Activated B cell treated with CpG ODN at 0.5 μM for 24 hours (primary cell): Measurements from ENCODE around the gene NCAM1. TPM values are rescaled to one million over a fixed set of nuclear protein-coding genes. Genes with fewer than 3 reads are reported as not detected.

Experiments used
- ATAC-seq: fragments of 200-7000 bp; cut with Tn5 transposase; one replicate; pipeline ENCODE4 v1.10.0; 2021; ENCODE audit warnings: low read depth, mild to moderate bottlenecking, moderate library complexity
- CTCF ChIA-PET: fragments of 350-600 bp; sonication (Branson Sonifier 250); formaldehyde crosslinking; loops from one replicate; lab custom pipeline; 2021; ENCODE audit warnings: antibody characterized with exemption; lab: Charles Lee
- POLR2A ChIA-PET: fragments of 350-600 bp; sonication (Branson Sonifier 250); formaldehyde crosslinking; loops from one replicate; lab custom pipeline; 2021; ENCODE audit warnings: antibody characterized with exemption; lab: Charles Lee
- DNase-seq: peaks from one replicate; pipeline ENCODE4 v3.0.0; 2022
- H3K27ac Mint-ChIP-seq: one replicate; pipeline ENCODE4 v1.8.0; 2020; ENCODE audit warnings: mixed read lengths
- H3K27me3 Mint-ChIP-seq: one replicate; pipeline ENCODE4 v1.8.0; 2021; ENCODE audit warnings: mixed read lengths
- H3K36me3 Mint-ChIP-seq: one replicate; pipeline ENCODE4 v1.8.0; 2021; ENCODE audit warnings: low read depth, mixed read lengths
- H3K4me1 Mint-ChIP-seq: one replicate; pipeline ENCODE4 v1.8.0; 2021; ENCODE audit warnings: mixed read lengths
- H3K4me3 Mint-ChIP-seq: one replicate; pipeline ENCODE4 v1.8.0; 2020; ENCODE audit warnings: mild to moderate bottlenecking, mixed read lengths
- H3K9me3 Mint-ChIP-seq: one replicate; pipeline ENCODE4 v1.8.0; 2020; ENCODE audit warnings: mixed read lengths
- CTCF ChIP-seq: fragments of 200-600 bp; IDR thresholded peaks from one replicate; pipeline ENCODE4 v1.8.0; 2022; ENCODE audit warnings: antibody characterized with exemption, mild to moderate bottlenecking
- intact Hi-C: fragments of 100-400 bp; cut with micrococcal nuclease; formaldehyde crosslinking; loops from one replicate; pipeline ENCODE4 v1.15.1; 2024
- total RNA-seq: library from RNA; stranded (reverse); gene quantifications from 2 replicates; pipeline ENCODE4 v1.2.3, GENCODE V29; 2022

NCAM1 gene
- total RNA-seq, 1 donor from 2014 or later, result not detected

GRCh38 chr11:113113801-113114704, 152.8 kb downstream of the NCAM1 start:
- no peak for TF ChIP-seq CTCF
- H3K36me3 Mint-ChIP-seq, result no peaks in the 10 kb centered on the region
- no peak overlapping the region for H3K4me3 Mint-ChIP-seq
- no peak for DNase-seq
- POLR2A ChIA-PET, result no interaction called here
- no peaks in the 10 kb centered on the region for H3K27me3 Mint-ChIP-seq
- ATAC-seq, result no peak
- no peaks in the 10 kb centered on the region for H3K4me1 Mint-ChIP-seq
- CTCF ChIA-PET, result interaction anchor here (1.1 kb wide), 1 partner anchor 526 kb away, joined by 3 read pairs; no protein-coding TSS in a partner anchor
- no peak overlapping the region for H3K27ac Mint-ChIP-seq
- H3K9me3 Mint-ChIP-seq, result no peaks in the 10 kb centered on the region
- intact Hi-C loops, result loop anchor here (10.0 kb wide), 1 partner anchor 899 kb away; no protein-coding TSS in a partner anchor

DNA sequence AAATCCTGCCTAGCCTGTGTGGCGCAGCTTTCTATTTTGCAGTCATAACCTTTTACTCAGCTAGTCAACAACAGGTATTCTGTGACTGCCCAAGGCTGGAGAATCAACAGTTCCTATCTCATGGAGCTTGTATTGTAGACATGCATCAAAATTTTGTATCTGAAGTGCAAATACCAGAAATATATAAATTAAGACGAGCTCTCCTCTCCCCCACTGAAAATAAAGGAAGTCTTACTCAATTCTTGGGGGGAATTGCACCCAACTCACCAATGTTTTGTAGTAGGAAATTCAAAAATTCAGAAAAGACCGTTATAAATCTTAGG, 153.4 kb downstream of the NCAM1 start:
- CTCF ChIA-PET, result interaction anchor here (1.1 kb wide), 1 partner anchor 526 kb away, joined by 3 read pairs; no protein-coding TSS in a partner anchor
- POLR2A ChIA-PET, result no interaction called here
- H3K4me3 Mint-ChIP-seq, result no peak overlapping the region

GRCh38 chr11:113118104-113118503, 156.9 kb downstream of the NCAM1 start:
- no peak for DNase-seq
- TF ChIP-seq CTCF, result no peak
- ChIA-PET CTCF (no interaction called here), POLR2A (no interaction called here)
- no peak for ATAC-seq
- Mint-ChIP-seq H3K27me3 (no peaks in the 10 kb centered on the region), H3K27ac (no peak overlapping the region), H3K4me3 (no peak overlapping the region), H3K36me3 (no peaks in the 10 kb centered on the region), H3K9me3 (no peaks in the 10 kb centered on the region), H3K4me1 (no peaks in the 10 kb centered on the region)
- intact Hi-C loops, result loop anchor here (10.0 kb wide), 1 partner anchor 903 kb away; no protein-coding TSS in a partner anchor

More for the DNA sequence above, 153.4 kb downstream of the NCAM1 start:
- Mint-ChIP-seq H3K4me1 (no peaks in the 10 kb centered on the region), H3K27ac (no peak overlapping the region), H3K9me3 (no peaks in the 10 kb centered on the region), H3K36me3 (no peaks in the 10 kb centered on the region), H3K27me3 (no peaks in the 10 kb centered on the region)
- DNase-seq (no peak), ATAC-seq (no peak)
- no peak for TF ChIP-seq CTCF
- intact Hi-C loops, result loop anchor here (10.0 kb wide), 1 partner anchor 900 kb away; no protein-coding TSS in a partner anchor

DNA sequence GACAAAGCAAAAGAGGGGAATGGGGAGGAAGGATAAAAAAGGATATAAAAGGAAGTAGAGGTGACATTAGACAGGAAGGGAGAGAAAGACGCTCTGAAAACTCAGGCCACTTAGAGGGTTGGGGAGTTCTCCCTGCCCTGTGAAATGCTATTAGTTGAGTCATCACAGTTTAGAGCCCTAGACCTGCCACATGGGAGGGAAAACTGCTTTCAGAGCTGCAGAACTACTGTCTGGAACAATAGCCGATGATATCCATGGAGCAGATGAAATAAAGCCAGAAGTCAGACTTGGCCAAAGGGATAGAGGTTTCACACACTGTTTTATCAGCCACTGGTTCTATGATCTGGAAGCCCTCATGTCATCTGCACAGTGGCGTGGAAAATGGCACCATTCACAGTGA, 157.9 kb downstream of the NCAM1 start:
- ChIA-PET POLR2A (no interaction called here), CTCF (no interaction called here)
- Mint-ChIP-seq H3K4me3 (no peak overlapping the region), H3K36me3 (no peaks in the 10 kb centered on the region), H3K27me3 (no peaks in the 10 kb centered on the region), H3K27ac (no peak overlapping the region), H3K9me3 (no peaks in the 10 kb centered on the region), H3K4me1 (no peaks in the 10 kb centered on the region)
- ATAC-seq, result no peak
- no peak for TF ChIP-seq CTCF
- intact Hi-C loops, result loop anchor here (10.0 kb wide), 1 partner anchor 904 kb away; no protein-coding TSS in a partner anchor
- DNase-seq, result no peak

DNA sequence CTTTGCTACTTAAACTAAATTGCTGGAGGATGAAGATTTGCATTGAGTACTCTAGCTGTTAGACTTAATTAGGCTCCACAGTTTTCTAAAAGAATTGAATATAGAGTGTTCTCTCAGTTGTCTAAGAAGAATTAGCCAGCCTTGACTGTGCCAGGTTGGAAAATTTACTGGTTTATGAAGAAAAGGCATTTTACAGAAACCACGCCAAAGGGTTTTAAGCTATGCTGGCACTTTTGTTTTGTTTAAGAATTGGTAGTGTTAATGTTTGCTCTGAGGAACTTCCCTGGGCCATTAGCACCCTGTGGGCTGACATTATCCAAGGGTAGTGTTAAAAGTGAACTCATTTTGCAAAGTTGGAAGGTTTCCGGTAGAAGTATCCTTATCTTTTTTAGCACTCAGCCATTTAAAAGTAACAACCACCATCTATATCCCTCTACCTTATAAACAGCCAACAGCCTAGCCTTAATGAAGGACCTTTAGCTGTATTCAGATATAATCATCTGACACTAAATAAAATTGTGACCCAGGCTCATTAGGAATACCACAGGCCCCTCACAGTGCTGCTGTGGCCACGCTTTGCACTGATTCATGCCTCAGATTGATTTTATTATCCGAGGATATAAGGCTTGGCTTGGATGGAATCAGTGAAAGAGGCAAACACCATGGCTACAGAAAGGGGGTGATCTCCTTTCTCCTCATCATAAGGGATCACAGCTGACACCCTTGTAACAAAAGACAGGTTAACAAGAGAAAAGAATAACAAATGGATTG, 158.9 kb downstream of the NCAM1 start:
- H3K9me3 Mint-ChIP-seq, result no peaks in the 10 kb centered on the region
- no peaks in the 10 kb centered on the region for H3K4me1 Mint-ChIP-seq
- no peak for TF ChIP-seq CTCF
- ATAC-seq (no peak), DNase-seq (no peak)
- H3K4me3 Mint-ChIP-seq, result no peak overlapping the region
- POLR2A ChIA-PET, result no interaction called here
- CTCF ChIA-PET, result no interaction called here
- no peaks in the 10 kb centered on the region for H3K27me3 Mint-ChIP-seq
- no peak overlapping the region for H3K27ac Mint-ChIP-seq
- intact Hi-C loops, result loop anchor here (10.0 kb wide), 1 partner anchor 905 kb away; no protein-coding TSS in a partner anchor
- H3K36me3 Mint-ChIP-seq, result no peaks in the 10 kb centered on the region
